NCI-H510A (cell line): ENCODE data around the gene NSF.

Experiments
- DNase-seq: peaks from one replicate; lab custom pipeline; 2025; lab: John Stamatoyannopoulos, UW

The NSF gene

DNA sequence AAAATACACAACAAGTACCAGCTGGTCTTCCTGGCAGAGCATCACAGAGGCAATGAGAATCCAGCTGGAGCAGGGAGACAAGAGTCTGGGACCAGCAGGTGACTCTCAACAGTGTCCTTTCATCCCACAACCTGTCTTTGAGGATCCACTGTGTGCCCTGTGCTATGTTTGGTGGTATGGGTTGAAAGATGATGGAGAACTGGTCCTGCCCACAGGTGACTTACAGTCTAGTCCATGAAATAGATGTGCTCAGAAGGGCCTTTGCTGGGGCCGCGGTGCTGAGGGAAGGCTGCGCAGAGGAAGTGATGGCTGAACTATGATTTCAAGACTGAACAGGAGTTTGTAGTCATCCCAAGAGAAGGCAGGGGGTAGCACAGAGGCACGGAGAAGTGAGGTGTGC lies 210.1 kb downstream of the NSF start:
- DNase-seq = no peak

DNA sequence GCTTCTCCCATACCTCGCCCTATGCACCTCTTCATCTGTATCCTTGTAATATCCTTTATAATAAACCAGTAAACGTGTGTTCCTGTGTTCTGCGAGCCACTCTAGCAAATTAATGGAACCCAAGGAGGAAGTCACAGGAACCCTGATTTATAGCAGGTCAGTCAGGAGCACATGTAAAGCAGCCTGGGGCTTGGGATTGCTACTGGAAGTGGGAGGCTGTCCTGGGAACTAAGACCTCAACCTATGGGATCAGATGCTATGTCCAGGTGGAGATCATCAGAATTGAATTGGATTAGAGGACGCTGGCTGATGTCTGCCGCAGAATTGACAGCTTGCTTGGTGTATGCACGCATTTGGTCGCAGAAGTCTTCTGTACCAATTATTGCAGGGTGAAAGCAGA lies 212.3 kb downstream of the NSF start:
- no peak for DNase-seq

DNA sequence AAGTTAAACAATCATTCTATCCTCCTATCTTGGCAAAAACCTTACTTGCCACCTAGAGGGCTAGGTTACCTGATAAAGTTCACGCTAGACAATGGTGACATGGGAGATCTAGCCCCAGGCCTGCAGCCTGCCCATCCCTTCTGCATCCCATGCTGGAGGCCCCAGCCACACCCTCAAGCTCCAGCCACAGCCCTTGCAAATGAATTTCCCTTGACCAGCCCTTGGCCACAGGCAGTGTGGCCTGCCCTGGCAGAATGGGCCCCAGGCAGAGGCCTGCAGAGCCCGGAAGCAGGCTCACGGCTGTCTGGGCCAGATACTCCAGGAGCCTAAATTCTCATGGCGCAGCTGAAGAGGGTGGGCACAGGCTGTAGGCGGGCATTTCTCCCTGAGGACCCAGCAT lies 213.1 kb downstream of the NSF start:
- no peak for DNase-seq

DNA sequence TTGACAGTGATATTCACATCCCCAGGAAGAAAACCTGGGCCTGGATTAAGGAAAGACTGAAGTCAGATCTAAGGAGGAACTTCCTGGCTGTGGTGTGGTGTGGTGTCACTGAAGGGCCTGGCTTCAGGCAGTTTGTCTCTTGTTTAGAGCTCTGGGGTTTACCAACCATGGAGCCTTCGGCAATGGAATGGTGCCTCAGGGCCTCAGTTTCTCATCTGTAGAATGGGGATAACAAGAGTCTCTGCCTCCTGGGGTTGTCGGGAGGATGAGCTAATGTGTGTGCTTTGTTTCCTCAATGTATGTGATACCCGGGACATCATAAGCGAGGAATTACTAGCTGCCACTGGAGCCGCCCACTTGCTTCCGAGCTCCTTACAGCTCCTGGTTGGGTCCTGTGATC lies 215.3 kb downstream of the NSF start:
- no peak for DNase-seq
